ENCODE measurements around the gene IRX4. TPM values are rescaled to one million over a fixed set of nuclear protein-coding genes. Genes with fewer than 3 reads are reported as not detected.

IRX4 gene
- polyA plus RNA-seq, 1 donor = 1.3 TPM

DNA sequence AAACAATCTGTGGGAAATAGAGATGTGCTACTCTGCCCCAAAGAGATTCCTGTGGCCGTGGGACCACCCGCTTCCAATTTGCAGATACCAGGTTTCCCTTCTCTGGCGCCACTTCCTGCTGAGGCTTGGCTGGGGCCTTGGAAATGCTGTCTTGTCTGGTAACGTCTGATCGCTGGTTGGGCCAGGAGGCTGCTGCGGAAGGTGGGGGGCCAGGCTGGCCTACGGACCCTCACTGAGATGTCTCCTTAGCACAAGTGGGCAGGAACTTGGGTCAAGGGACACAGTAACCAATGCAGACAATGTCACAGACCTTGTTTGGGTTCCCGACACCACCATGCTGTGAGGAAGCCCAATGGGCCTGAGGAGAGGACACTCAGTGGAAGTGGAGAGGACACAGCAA, 31.7 kb upstream of the IRX4 start:
- DNase-seq (ENCODE audit: low read depth) = no peak

- DNase-seq (ENCODE audit: low read depth) = no peak
These were observed 30.9 kb upstream of the IRX4 start for GRCh38 chr5:1913578-1913977.

- no peak for DNase-seq (ENCODE audit: low read depth)
These were observed 30.3 kb upstream of the IRX4 start for GRCh38 chr5:1912951-1913565.

- no peak for DNase-seq (ENCODE audit: low read depth)
These were observed 29.1 kb upstream of the IRX4 start for GRCh38 chr5:1911773-1912235.

GRCh38 chr5:1910861-1911772, 28.4 kb upstream of the IRX4 start:
- no peak for DNase-seq (ENCODE audit: low read depth)

DNA sequence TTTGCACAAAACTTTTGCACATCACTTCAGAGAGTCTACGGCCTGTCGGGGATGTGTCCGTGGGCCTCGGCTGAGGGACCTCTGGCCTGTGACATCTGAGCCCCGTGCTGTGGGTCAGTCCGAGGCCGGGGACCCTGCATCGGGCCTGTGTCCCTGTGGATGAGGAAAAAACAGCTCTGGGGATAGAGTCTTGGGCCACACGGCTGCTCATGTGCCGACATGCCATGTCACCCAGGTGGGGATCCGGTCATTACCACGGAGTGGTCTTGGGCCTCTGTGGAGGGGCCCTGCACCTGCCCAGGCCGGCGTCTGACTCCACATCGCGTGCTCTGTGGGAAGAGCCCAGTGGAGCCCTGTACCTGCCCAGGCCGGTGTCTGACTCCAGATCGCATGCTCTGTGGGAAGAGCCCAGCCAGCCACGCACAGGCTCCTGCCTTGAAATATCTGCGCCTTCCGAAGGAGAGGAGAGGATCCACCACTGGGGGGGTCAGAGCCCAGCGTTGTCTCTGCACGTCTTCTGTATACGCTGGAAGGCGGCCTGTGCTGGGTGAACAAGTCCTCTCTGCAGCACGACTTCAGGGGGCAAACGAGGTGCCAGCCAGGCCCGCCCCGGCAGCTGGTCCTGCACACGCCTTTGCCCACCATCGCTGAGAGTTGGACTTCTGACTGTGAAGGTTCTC, 27.5 kb upstream of the IRX4 start:
- no peak for DNase-seq (ENCODE audit: low read depth)

DNA sequence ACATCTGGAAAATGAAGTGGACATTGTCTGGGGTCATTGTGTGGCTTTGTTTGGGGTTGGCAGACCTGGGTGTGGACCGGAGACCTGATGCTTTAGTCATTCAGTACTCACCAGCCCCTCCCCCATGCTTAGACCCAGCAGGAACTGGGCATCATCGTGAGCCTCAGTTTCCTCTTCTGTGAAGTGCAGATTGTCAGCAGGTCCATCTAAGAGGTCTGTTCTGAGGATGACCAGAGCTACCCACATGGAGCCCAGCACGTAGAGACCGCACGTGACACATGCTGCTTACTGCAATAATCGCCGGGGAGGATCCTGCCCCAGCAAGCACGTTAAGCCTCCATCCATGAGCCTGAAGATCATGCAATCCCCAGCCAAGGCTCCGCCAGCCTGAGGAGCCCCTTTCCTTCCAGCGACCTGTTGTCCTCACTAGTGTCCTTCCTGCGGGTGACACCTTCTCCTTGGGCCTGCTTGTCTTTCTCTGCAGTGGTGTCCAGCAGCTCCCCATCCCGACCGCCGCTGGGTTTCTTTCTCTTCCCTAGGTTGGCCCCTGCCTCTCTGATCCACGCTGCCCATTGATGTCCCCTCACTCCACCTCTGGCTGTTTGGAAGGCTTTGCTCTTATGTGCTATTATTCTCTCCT, 26.7 kb upstream of the IRX4 start:
- DNase-seq (ENCODE audit: low read depth) = no peak

- no peak for DNase-seq (ENCODE audit: low read depth)
These were observed 26.2 kb upstream of the IRX4 start for GRCh38 chr5:1908931-1909330.

DNA sequence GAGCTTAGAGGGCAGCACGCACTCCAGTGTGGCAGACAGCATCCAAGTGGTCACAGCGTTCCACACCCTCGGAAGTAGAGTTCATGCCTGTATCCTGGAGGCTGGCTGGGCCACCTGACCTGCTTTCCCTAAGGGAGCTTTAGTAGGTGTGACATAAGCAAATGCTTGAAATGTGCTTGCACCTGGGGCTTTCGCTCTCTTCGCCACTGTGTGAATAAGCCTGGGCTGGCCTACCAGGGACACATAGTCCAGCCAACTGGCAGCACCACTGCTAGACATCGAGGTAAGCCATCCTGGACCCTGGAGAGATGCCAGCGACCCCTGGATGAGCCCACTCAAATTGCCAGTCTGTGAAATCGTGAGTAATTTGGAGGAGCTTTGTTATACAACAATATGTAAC, 24.9 kb upstream of the IRX4 start:
- DNase-seq (ENCODE audit: low read depth) = no peak

- no peak for DNase-seq (ENCODE audit: low read depth)
These were observed 22.4 kb upstream of the IRX4 start for GRCh38 chr5:1905108-1905507.

DNA sequence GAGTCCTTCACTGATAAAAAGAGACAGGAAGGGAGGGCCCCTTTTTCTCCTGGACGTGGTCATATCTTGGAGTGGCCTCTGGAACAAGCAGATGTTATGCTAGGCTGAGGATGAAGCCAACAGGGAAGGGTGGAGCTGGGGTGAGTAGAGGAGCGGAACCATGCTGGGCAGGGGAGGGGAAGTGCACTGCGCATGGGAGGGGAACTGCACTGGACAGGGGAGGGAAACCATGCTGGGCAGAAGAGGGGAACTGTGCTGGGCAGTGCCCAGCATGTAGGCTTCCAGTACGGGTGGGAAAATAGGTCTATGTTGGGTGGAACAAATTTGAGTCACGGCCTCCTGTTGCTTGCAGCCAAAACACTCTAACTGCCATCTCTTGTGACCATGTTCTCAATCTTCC, 19.3 kb upstream of the IRX4 start:
- DNase-seq (ENCODE audit: low read depth) = no peak

DNA sequence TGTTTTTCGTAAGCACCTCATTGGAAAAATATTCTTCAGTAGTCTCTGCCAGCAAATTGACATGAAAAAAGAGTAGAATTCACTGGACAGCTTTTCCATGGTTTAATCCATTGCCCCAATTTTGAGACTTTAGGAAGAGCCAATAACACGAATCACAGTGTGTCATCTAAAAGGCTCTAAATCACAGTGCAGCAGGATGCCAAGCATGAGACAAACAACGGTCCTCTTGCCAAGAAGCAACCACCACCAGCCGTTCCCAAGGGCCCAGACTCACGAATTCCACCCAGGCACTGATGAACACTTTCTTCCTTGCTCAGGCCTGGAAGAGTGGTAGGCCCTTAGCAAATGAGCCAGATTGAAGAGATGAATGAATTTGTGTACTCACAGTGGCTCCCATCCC, 18.3 kb upstream of the IRX4 start:
- no peak for DNase-seq (ENCODE audit: low read depth)

DNA sequence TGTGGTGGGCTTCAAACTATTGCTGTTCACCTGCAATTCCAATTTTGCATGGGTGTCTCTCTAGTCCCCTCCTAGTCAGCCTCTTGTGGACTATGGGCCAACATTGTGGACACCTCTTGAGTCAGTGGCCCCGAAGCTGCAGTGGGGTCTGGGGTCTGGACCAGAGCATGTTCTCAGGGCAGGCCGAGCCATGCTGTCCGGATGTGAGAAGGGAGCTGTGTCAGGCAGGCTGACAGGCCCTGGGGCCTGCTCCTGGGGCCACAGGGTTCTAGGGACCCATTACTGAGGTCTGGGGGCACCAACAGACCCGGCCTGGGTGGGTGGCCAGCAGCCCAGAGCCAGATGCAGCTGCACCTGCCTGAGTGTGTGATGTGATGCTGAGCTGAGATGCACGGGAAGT, 16.5 kb upstream of the IRX4 start:
- DNase-seq (ENCODE audit: low read depth) = no peak

DNA sequence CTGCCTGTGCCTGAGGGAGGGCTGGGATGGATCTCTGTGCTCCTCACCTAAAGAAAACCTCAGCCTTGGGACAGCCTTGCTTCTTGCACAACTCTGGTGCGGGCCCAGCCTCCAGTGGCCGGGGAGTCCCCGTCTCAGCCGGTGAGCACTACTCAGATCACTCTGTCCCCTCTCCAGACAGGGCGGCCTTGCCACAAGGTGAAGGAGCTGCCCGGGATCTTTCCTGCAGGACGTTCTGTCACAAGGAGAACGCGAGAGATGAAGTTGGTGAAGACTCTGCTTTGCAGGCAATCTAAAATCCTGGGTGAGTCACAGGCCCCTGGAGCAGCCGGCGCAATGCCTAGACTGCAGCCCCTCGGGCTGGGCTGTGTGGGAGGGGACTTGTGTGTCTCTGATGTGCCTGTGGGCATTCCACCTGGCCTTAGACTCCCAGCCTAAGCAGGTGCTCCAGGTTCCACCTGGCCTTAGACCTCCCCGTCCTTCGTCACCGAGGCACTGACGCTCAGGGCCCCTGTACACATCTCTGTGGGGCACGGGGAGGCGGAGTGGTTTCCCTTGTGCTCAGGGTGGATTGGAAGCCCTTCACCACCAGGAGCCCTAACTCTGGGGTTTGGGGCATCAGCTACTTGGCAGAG, 15.2 kb upstream of the IRX4 start:
- DNase-seq (ENCODE audit: low read depth) = no peak

DNA sequence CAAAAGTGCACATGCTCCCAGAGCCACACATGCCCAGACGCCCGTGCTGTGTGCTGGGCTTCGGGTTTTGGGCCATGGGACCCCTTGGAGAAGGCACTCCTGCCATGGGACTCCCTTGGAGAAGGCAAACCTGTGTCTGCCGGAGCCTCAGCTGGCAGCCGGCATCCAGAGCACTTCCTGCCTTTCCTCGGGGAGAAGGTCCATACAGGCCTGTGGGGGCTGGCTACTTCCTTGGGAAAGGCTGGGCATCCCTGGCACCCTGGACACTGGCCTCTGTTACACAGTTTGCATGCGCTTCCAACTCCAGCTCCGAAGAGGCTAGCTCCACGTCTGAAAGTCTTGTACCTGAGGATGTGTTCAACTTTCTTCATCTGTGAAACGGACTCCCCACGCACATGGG, 14.7 kb upstream of the IRX4 start:
- no peak for DNase-seq (ENCODE audit: low read depth)

DNA sequence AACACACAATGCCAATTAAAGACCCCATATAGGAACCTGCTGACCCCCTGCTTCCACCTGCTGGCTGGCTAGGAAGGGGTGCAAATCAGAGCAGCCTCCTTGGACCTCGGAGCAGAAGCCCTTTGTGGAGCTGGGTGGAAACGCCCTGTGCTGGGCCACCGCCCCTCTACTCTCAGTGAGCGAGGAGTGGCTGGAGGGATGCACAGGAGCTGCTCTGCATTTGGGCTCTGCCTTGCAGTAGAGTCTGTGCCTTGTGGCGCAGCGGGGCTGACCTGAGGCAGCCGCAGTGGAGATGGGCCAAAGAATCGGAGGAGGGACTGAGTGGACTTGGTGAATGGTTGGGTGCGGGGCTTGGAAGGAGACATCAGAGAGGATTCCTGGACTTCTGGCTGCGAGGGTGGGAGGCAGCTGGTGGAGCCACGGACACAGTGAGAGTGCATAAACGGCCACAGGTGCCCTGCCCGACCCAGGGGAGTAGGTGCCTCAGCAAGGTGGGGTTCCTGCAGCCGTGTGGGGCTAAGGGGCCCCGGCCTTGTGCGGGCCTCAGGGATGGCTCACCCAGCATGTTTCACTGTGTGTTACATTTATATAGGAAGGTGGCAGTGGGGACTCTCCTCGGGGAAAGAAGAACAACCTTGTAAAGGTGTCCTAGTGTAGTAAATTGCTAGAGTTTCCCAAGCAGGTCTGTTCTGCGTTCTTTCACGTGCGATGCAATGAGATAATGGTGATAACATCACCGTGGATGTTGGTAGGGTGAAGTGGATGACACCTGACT, 14.1 kb upstream of the IRX4 start:
- no peak for DNase-seq (ENCODE audit: low read depth)

DNA sequence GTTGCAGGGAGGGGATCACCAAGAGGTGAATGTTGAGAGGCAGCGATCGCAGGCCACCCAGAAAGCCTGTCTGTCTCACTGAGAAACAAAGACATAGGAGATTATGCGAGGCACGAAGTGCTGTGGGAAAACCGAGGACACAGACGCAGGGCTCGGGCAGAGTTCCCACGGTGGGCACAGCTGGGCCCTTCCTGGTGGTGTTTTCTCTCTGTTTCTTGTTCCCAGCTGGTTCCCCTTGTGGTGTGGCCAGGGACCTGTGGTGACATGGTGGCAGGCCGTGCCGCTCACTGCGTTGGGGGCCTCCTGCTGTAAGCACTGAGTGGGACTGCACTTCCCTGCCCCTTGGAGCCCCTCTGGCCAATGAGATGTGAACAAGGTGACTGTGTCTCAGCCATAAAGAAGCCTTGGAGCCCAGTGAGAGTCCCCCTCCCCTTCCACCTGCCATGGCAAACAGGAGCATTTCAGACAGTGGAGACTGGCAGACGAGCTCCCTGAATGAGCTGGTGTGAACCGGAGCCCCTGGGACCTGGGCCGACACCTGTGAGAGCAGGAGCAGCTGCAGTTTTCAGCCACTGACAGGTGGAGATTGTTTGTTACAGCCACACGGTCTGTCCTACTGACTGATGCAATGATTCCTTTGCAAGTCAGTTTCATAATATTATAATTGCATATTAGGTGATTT, 13.2 kb upstream of the IRX4 start:
- no peak for DNase-seq (ENCODE audit: low read depth)

DNA sequence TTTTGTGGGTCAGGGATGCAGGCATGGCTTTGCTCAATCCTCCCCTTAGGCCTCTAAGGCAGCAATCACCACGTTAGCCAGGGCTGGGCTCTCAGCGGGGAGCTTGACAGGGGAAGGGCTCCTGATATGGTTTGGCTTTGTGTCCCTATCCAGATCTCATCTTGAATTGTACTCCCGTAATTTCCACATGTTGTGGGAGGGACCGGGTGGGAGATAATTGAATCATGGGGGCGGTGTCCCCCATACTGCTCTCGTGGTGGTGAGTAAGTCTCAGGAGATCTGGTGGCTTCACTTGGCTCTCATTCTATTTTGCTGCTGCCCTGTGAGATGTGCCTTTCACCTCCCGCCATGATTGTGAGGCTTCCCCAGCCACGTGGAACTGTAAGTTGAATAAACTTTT, 11.5 kb upstream of the IRX4 start:
- DNase-seq (ENCODE audit: low read depth) = no peak

GRCh38 chr5:1893754-1894153, 11.0 kb upstream of the IRX4 start:
- DNase-seq (ENCODE audit: low read depth) = no peak

GRCh38 chr5:1892685-1893445, 10.1 kb upstream of the IRX4 start:
- DNase-seq (ENCODE audit: low read depth) = no peak

All from forelimb muscle (tissue), 1 donor.